ENCODE data around the gene PTPRCAP. TPM values are rescaled to one million over a fixed set of nuclear protein-coding genes. Genes with fewer than 3 reads are reported as not detected.

PTPRCAP gene
- total RNA-seq, 4 donors from 2014 or later: 13.2 to 78.9 (median 53.9) TPM

GRCh38 chr11:67442504-67443404 is 5.3 kb upstream of the PTPRCAP start:
- H3K36me3 ChIP-seq: no peaks in the 10 kb centered on the region
- H3K4me1 ChIP-seq: peaks cover 8 to 50% (median 26%) of the 10 kb centered on the region in 4 donors
- intact Hi-C loops (cut with DNase I; ENCODE audit: low total_unique reads) (no loop called here), in situ Hi-C loops (cut with MboI; ENCODE audit: low pct_ligation_motif_present in 1 of 4, low pct_unique_long_range_greater_than_20kb in 1 of 4, low sequenced_read_pairs in 3 of 4) (no loop called here)
- no peak for TF ChIP-seq POLR2A (IDR thresholded peaks at IDR 0.05)
- TF ChIP-seq EP300 (IDR thresholded peaks at IDR 0.05; ENCODE audit: low read depth): no peak
- no peak for TF ChIP-seq POLR2AphosphoS5 (IDR thresholded peaks at IDR 0.05)
- no peak for TF ChIP-seq CTCF (IDR thresholded peaks at IDR 0.05)
- H3K27me3 ChIP-seq: no peaks in the 10 kb centered on the region
- peak overlapping the region; percentile 87 to 96 (median 92) for H3K4me3 ChIP-seq
- no peaks in the 10 kb centered on the region for H3K9me3 ChIP-seq
- peak overlapping the region; percentile 94 to 99 (median 97) for H3K27ac ChIP-seq
- DNase-seq: no peak
- WGBS, 2 donors (ENCODE audit: low coverage in 1 of 2): 44% methylated on average over 34 of the region's 45 CpGs; no CpG with 5 or more reads in 1 of the 2 donors

DNA sequence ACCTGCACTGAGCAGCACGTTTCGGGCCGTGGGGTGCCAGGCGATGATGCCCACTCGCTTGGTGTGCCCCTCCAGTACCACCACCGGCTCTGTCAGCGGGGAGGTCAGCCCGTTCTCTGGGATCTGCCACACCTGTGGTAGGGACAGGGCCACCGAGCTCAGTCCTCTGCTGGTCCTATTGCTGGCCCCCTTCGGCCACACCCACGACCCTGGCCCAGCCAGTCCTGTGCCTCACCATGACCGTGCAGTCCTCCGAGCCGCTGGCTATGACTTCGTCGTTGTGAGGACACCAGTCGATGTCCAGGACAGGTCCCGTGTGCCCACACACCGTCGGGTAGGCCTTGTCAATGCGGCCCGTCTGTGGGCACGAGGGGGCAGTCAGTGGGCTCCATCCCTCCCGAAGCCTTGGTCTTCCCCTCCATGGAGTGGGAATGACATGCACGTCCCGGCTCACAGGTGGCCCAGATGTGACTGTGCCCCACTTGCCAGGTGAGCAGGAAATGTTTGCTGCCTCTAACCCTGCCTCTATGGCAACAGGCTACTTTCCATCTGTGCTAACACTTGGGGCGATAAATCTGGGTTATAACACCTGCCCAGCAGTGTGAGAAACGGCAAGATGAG is 4.4 kb upstream of the PTPRCAP start:
- H3K36me3 ChIP-seq: no peaks in the 10 kb centered on the region
- H3K4me1 ChIP-seq: peaks cover 8 to 50% (median 26%) of the 10 kb centered on the region in 4 donors
- H3K27me3 ChIP-seq: no peaks in the 10 kb centered on the region
- H3K9me3 ChIP-seq: no peaks in the 10 kb centered on the region
- no peak for TF ChIP-seq EP300 (IDR thresholded peaks at IDR 0.05; ENCODE audit: low read depth)
- no peak for TF ChIP-seq POLR2A (IDR thresholded peaks at IDR 0.05)
- no peak for TF ChIP-seq POLR2AphosphoS5 (IDR thresholded peaks at IDR 0.05)
- no peak for TF ChIP-seq CTCF (IDR thresholded peaks at IDR 0.05)
- no peak for DNase-seq
- H3K4me3 ChIP-seq: peak overlapping the region in 1 of 4 donors; percentile 93
- WGBS, 2 donors (ENCODE audit: low coverage in 1 of 2): 79% methylated on average over 22 of the region's 28 CpGs; no CpG with 5 or more reads in 1 of the 2 donors
- H3K27ac ChIP-seq: peak overlapping the region; percentile 94 to 99 (median 97)
- in situ Hi-C loops (cut with MboI; ENCODE audit: low pct_ligation_motif_present in 1 of 4, low pct_unique_long_range_greater_than_20kb in 1 of 4, low sequenced_read_pairs in 3 of 4): no loop called here
- intact Hi-C loops (cut with DNase I; ENCODE audit: low total_unique reads): no loop called here

- H3K4me3 ChIP-seq: no peak overlapping the region
- 86% methylated on average over 15 of the region's 21 CpGs; no CpG with 5 or more reads in 1 of the 2 donors for WGBS, 2 donors (ENCODE audit: low coverage in 1 of 2)
- no peaks in the 10 kb centered on the region for H3K9me3 ChIP-seq
- in situ Hi-C loops (cut with MboI; ENCODE audit: low pct_ligation_motif_present in 1 of 4, low pct_unique_long_range_greater_than_20kb in 1 of 4, low sequenced_read_pairs in 3 of 4): no loop called here
- intact Hi-C loops (cut with DNase I; ENCODE audit: low total_unique reads): no loop called here
- H3K27me3 ChIP-seq: no peaks in the 10 kb centered on the region
- DNase-seq: no peak
- no peaks in the 10 kb centered on the region for H3K36me3 ChIP-seq
- H3K27ac ChIP-seq: peak overlapping the region in 1 of 4 donors; percentile 83
- TF ChIP-seq CTCF (IDR thresholded peaks at IDR 0.05) (no peak), EP300 (IDR thresholded peaks at IDR 0.05; ENCODE audit: low read depth) (no peak), POLR2AphosphoS5 (IDR thresholded peaks at IDR 0.05) (no peak)
- peaks cover 8 to 53% (median 30%) of the 10 kb centered on the region in 4 donors for H3K4me1 ChIP-seq
These were observed 3.6 kb upstream of the PTPRCAP start for GRCh38 chr11:67441098-67441563.

Measured in transverse colon (tissue), 4 donors.